H1 (cell line): ENCODE measurements around the gene CRKL. TPM values are rescaled to one million over a fixed set of nuclear protein-coding genes. Genes with fewer than 3 reads are reported as not detected.

Experiments used
- CTCF ChIA-PET: fragments of 300-600 bp; sonication (Branson Sonifier 250); formaldehyde crosslinking; loops from one replicate; lab custom pipeline; 2021; ENCODE audit not compliant: partially characterized antibody; lab: Charles Lee
- POLR2A ChIA-PET: fragments of 300-600 bp; sonication (Branson Sonifier 250); formaldehyde crosslinking; loops from one replicate; lab custom pipeline; 2021; ENCODE audit warnings: inconsistent platforms; ENCODE audit not compliant: partially characterized antibody; lab: Charles Lee
- DNase-seq, 2 experiments: peaks; one replicate each; pipeline versions ENCODE4 v3.0.0 to v3.0.0-alpha.2; 2010 to 2022; ENCODE audit warnings: low spot score in 2 of 2, low read depth in 1 of 2, mixed read lengths in 1 of 2
- FAIRE-seq: peaks from 2 replicates; lab custom pipeline; 2011; peaks lifted over from hg19 to GRCh38; lab: Jason Lieb, UNC
- H2AFZ ChIP-seq: 2 replicates; pipeline ENCODE4 v1.8.1; 2012; ENCODE audit warnings: low read length, inconsistent platforms
- H2AK5ac ChIP-seq: 2 replicates; pipeline ENCODE4 v1.6.1; 2013; ENCODE audit warnings: low read depth, low read length
- H2BK120ac ChIP-seq: replicated peaks from 2 replicates; pipeline ENCODE3; 2013; ENCODE audit warnings: low read depth, low read length, inconsistent platforms
- H2BK12ac ChIP-seq: 2 replicates; pipeline ENCODE4 v1.6.1; 2013; ENCODE audit warnings: low read depth, low read length
- H2BK15ac ChIP-seq: 2 replicates; pipeline ENCODE4 v1.6.1; 2013; ENCODE audit warnings: low read length
- H2BK20ac ChIP-seq: 2 replicates; pipeline ENCODE4 v1.6.1; 2013; ENCODE audit warnings: low read length
- H2BK5ac ChIP-seq: 2 replicates; pipeline ENCODE4 v1.6.1; 2013; ENCODE audit warnings: low read depth, low read length
- H3K14ac ChIP-seq: 2 replicates; pipeline ENCODE4 v1.6.1; 2013; ENCODE audit warnings: inconsistent platforms; ENCODE audit not compliant: insufficient read length
- H3K18ac ChIP-seq: 2 replicates; pipeline ENCODE4 v1.6.1; 2013; ENCODE audit warnings: low read length; ENCODE audit errors: extremely low read depth
- H3K23ac ChIP-seq: 2 replicates; pipeline ENCODE4 v1.6.1; 2013; ENCODE audit warnings: inconsistent platforms; ENCODE audit not compliant: insufficient read length
- H3K23me2 ChIP-seq: 2 replicates; pipeline ENCODE4 v1.6.1; 2013; ENCODE audit warnings: low read depth, low read length
- H3K27ac ChIP-seq: 2 replicates; pipeline ENCODE4 v1.6.1; 2011; ENCODE audit warnings: low read depth, low read length, inconsistent platforms
- H3K27me3 ChIP-seq, 4 experiments: replicated peaks in 1 of 4; 1 replicate in 1 of 4; 2 replicates in 3 of 4; pipeline versions ENCODE4 v1.6.1 to v1.8.1; 2011 to 2013; ENCODE audit warnings: low read length in 3 of 4, mild to moderate bottlenecking in 3 of 4, inconsistent platforms in 2 of 4, mixed read lengths in 2 of 4, moderate library complexity in 1 of 4; ENCODE audit not compliant: control insufficient read depth in 3 of 4, insufficient read depth in 3 of 4; ENCODE audit errors: extremely low read depth in 1 of 4
- H3K36me3 ChIP-seq, 4 experiments: 2 replicates each; pipeline versions ENCODE4 v1.6.1 to v1.8.1; 2011 to 2013; ENCODE audit warnings: mild to moderate bottlenecking in 4 of 4, low read length in 3 of 4, moderate library complexity in 2 of 4, control low read depth in 1 of 4, inconsistent platforms in 1 of 4; ENCODE audit not compliant: insufficient read depth in 4 of 4, control insufficient read depth in 2 of 4
- H3K4ac ChIP-seq: replicated peaks from 2 replicates; pipeline ENCODE3; 2013; ENCODE audit warnings: low read length, low read depth, mixed read lengths, inconsistent platforms; ENCODE audit not compliant: insufficient read length
- H3K4me1 ChIP-seq, 4 experiments: replicated peaks in 1 of 4; 1 replicate in 1 of 4; 2 replicates in 3 of 4; pipeline versions ENCODE4 v1.6.1 to v1.8.1; 2011 to 2013; ENCODE audit warnings: low read length in 3 of 4, inconsistent platforms in 2 of 4, mixed read lengths in 1 of 4; ENCODE audit not compliant: insufficient read depth in 4 of 4, control insufficient read depth in 3 of 4
- H3K4me2 ChIP-seq, 2 experiments: 2 replicates each; pipeline versions ENCODE4 v1.6.1 to v1.8.1; 2011 to 2013; ENCODE audit warnings: low read depth in 2 of 2, low read length in 2 of 2, control low read depth in 1 of 2, inconsistent platforms in 1 of 2, mild to moderate bottlenecking in 1 of 2; ENCODE audit not compliant: insufficient read depth in 1 of 2
- H3K4me3 ChIP-seq, 4 experiments: fragments of 200-600, 300-600 bp in 1 of 4; sonication (generic), shearing (Covaris generic), sonication (Bioruptor Twin) in 1 of 4; 2 replicates each; pipeline versions ENCODE4 v1.5.1 to v1.8.1; 2011 to 2016; ENCODE audit warnings: low read length in 4 of 4, low read depth in 3 of 4, control low read depth in 2 of 4, inconsistent platforms in 2 of 4, mild to moderate bottlenecking in 2 of 4, mixed read lengths in 1 of 4, moderate library complexity in 1 of 4; ENCODE audit not compliant: insufficient read depth in 2 of 4; ENCODE audit errors: extremely low read depth in 1 of 4
- H3K56ac ChIP-seq: replicated peaks from 2 replicates; pipeline ENCODE3; 2013; ENCODE audit warnings: low read depth, mild to moderate bottlenecking, mixed read lengths, low read length, inconsistent platforms; ENCODE audit not compliant: insufficient read length
- H3K79me1 ChIP-seq: 2 replicates; pipeline ENCODE4 v1.6.1; 2013; ENCODE audit warnings: low read depth, low read length, control low read depth
- H3K79me2 ChIP-seq, 2 experiments: 2 replicates each; pipeline versions ENCODE4 v1.6.1 to v1.8.1; 2012 to 2013; ENCODE audit warnings: low read length in 2 of 2, mild to moderate bottlenecking in 2 of 2, inconsistent platforms in 1 of 2; ENCODE audit not compliant: insufficient read depth in 2 of 2, control insufficient read depth in 1 of 2
- H3K9ac ChIP-seq, 4 experiments: replicated peaks in 1 of 4; 1 replicate in 1 of 4; 2 replicates in 3 of 4; pipeline versions ENCODE4 v1.6.1 to v1.8.1; 2011 to 2013; ENCODE audit warnings: low read depth in 3 of 4, low read length in 3 of 4, control low read depth in 2 of 4, mild to moderate bottlenecking in 2 of 4, moderate library complexity in 2 of 4, inconsistent platforms in 1 of 4; ENCODE audit errors: extremely low read depth in 1 of 4
- H3K9me3 ChIP-seq, 2 experiments: 2 replicates each; pipeline versions ENCODE4 v1.6.1 to v1.8.1; 2012 to 2013; ENCODE audit warnings: mild to moderate bottlenecking in 2 of 2, moderate library complexity in 2 of 2, control low read depth in 1 of 2, inconsistent platforms in 1 of 2, low read depth in 1 of 2, low read length in 1 of 2, mixed read lengths in 1 of 2; ENCODE audit not compliant: insufficient read depth in 2 of 2
- H4K20me1 ChIP-seq, 2 experiments: replicated peaks in 1 of 2; 2 replicates each; pipeline versions ENCODE3 to v1.8.1; 2011 to 2013; ENCODE audit warnings: inconsistent platforms in 2 of 2, low read length in 2 of 2, mild to moderate bottlenecking in 1 of 2; ENCODE audit not compliant: insufficient read depth in 2 of 2, control insufficient read depth in 1 of 2
- H4K5ac ChIP-seq: 2 replicates; pipeline ENCODE4 v1.6.1; 2013; ENCODE audit warnings: low read length, low read depth, mixed read lengths, inconsistent platforms; ENCODE audit not compliant: insufficient read length
- H4K8ac ChIP-seq: 2 replicates; pipeline ENCODE4 v1.8.0; 2013; ENCODE audit warnings: mild to moderate bottlenecking, moderate library complexity, low read length, inconsistent platforms; ENCODE audit not compliant: insufficient read depth; ENCODE audit errors: extremely low read depth
- H4K91ac ChIP-seq: replicated peaks from 2 replicates; pipeline ENCODE3; 2013; ENCODE audit warnings: low read length, mixed read lengths, inconsistent platforms; ENCODE audit not compliant: insufficient read length
- ASH2L ChIP-seq: fragments of 200-600, 300-600 bp; sonication (generic); IDR thresholded peaks from one replicate; pipeline ENCODE4 v1.7.1; 2017; ENCODE audit warnings: low read length
- POLR2A ChIP-seq, 2 experiments: IDR thresholded peaks; 1 replicate in 1 of 2; 2 replicates in 1 of 2; pipeline ENCODE4 v1.6.1; 2011; ENCODE audit warnings: low read depth in 2 of 2, low read length in 2 of 2, mild to moderate bottlenecking in 2 of 2; ENCODE audit errors: control extremely low read depth in 1 of 2
- SIRT6 ChIP-seq: IDR thresholded peaks from one replicate; pipeline ENCODE4 v1.7.1; 2012; ENCODE audit warnings: low read length, inconsistent platforms
- SP4 ChIP-seq: IDR thresholded peaks from 2 replicates; pipeline ENCODE4 v1.6.1; 2012; ENCODE audit warnings: low read length, inconsistent platforms
- TCF12 ChIP-seq: IDR thresholded peaks from 2 replicates; pipeline ENCODE4 v1.6.1; 2011; ENCODE audit warnings: low read depth, mild to moderate bottlenecking, low read length
- YY1 ChIP-seq: IDR thresholded peaks from 2 replicates; pipeline ENCODE4 v1.6.1; 2011; ENCODE audit warnings: low read depth, mild to moderate bottlenecking, low read length
- WGBS, 2 experiments: shearing (Covaris generic) in 1 of 2; methylation state at CpG; one replicate each; pipeline versions ENCODE4 v1.1.6 to v1.1.7; 2013 to 2015; ENCODE audit warnings: low lambda C conversion rate in 2 of 2, mixed read lengths in 2 of 2, inconsistent platforms in 1 of 2, low coverage in 1 of 2, missing lambda C conversion rate in 1 of 2; ENCODE audit not compliant: insufficient replicate concordance in 2 of 2, insufficient coverage in 1 of 2, insufficient read length in 1 of 2; ENCODE audit errors: extremely low coverage in 1 of 2, missing lambda C conversion rate in 1 of 2; 5-methylcytosine and 5-hydroxymethylcytosine counted together
- polyA plus RNA-seq, 7 experiments: library from polyadenylated mRNA; depleted of rRNA in 3 of 7; stranded (reverse) in 5 of 7; unstranded in 2 of 7; fragments of >200 nt in 5 of 7; fragments of 200-250 nt in 2 of 7; gene quantifications; 1 replicate in 5 of 7; 2 replicates in 1 of 7; 4 replicates in 1 of 7; pipeline versions ENCODE4 v1.2.1 to v1.2.3, GENCODE V29; 2011 to 2013; ENCODE audit warnings: missing spikeins in 2 of 7, mixed read lengths in 2 of 7
- total RNA-seq: library from RNA; stranded (reverse); fragmentation: NEBNext Ultra II Directional; extraction: Animal tissue kit (Norgen Biotek cat#: 25700); gene quantifications from 2 replicates; pipeline ENCODE4 v1.2.1, GENCODE V29; 2021

The CRKL gene
- total and polyA plus RNA-seq, 2 of the 8 experiments (the other 6 are each of a cell fraction or from before 2014, with no cell fraction given), result 34.5 to 94.5 TPM

GRCh38 chr22:20952544-20953341 lies 35.5 kb downstream of the CRKL start:
- Histone ChIP-seq H3K36me3 (peaks cover 8 to 40% (median 28%) of the 10 kb centered on the region in 4 experiments; a peak in 7 of 8 replicates), H3K79me1 (peaks cover 16% of the 10 kb centered on the region), H2BK20ac (no peak overlapping the region), H4K20me1 (peaks cover 15 to 38% of the 10 kb centered on the region in 2 experiments), H4K91ac (no peak overlapping the region), H4K5ac (no peak overlapping the region), H3K23ac (no peak overlapping the region), H2AFZ (no peak overlapping the region), H3K23me2 (peaks cover 10% of the 10 kb centered on the region), H3K79me2 (peaks cover 0 to 46% of the 10 kb centered on the region in 2 experiments; a peak in 2 of 4 replicates), H3K9me3 (no peaks in the 10 kb centered on the region), H3K4me2 (no peak overlapping the region), H3K27ac (no peak overlapping the region), H2AK5ac (no peak overlapping the region), H3K18ac (no peak overlapping the region), H3K9ac (no peak overlapping the region), H4K8ac (no peak overlapping the region), H2BK12ac (no peak overlapping the region), H2BK120ac (no peak overlapping the region), H3K4ac (no peak overlapping the region), H3K4me3 (no peak overlapping the region), H3K14ac (no peak overlapping the region), H2BK5ac (no peak overlapping the region), H3K27me3 (peaks cover 0 to 7% (median 3%) of the 10 kb centered on the region in 4 experiments; a peak in 4 of 7 replicates), H3K56ac (no peak overlapping the region), H2BK15ac (no peak overlapping the region), H3K4me1 (peaks cover 0 to 6% (median 4%) of the 10 kb centered on the region in 4 experiments; a peak in 5 of 7 replicates)
- WGBS, 2 experiments, result 94% methylated on average over 13 of the region's 13 CpGs; no CpG with 5 or more reads in 1 of the 2 experiments
- CTCF ChIA-PET, result interaction anchor here (0.8 to 13.5 kb wide), 6 partner anchors 10 to 46 kb away, joined by 3 to 115 read pairs (median 5); partner anchors contain the start of gene AIFM3
- no peak for FAIRE-seq
- no peak for TF ChIP-seq YY1
- no peak for TF ChIP-seq TCF12
- TF ChIP-seq SP4, result no peak
- no peak for TF ChIP-seq ASH2L
- no peak for TF ChIP-seq SIRT6
- no peak for TF ChIP-seq POLR2A (IDR thresholded peaks at IDR 0.05; ENCODE audit: control extremely low read depth in 1 of 2, low read depth in 2 of 2, low read length in 2 of 2)
- DNase-seq, result no peak
- POLR2A ChIA-PET, result interaction anchor here (1.2 kb wide), 1 partner anchor 57 kb away, joined by 3 read pairs; no protein-coding TSS in a partner anchor
